CD8-positive, alpha-beta memory T cell (primary cell): ENCODE results near the gene CAND2. TPM values are rescaled to one million over a fixed set of nuclear protein-coding genes. Genes with fewer than 3 reads are reported as not detected.
"Not testable (repeated sequence)": the region's sequence is repeated elsewhere in the genome, so short reads cannot be mapped to it uniquely, and the experiment has no call there.

Experiments
- CTCF ChIA-PET: fragments of 350-600 bp; sonication (Branson Sonifier 250); formaldehyde crosslinking; loops from one replicate; lab custom pipeline; 2021; ENCODE audit warnings: antibody characterized with exemption; lab: Charles Lee
- POLR2A ChIA-PET: fragments of 350-600 bp; sonication (Branson Sonifier 250); formaldehyde crosslinking; loops from one replicate; lab custom pipeline; 2021; ENCODE audit warnings: antibody characterized with exemption; lab: Charles Lee
- DNase-seq, 5 donors: peaks; one replicate each; pipeline versions ENCODE4 v3.0.0 to v3.0.0-alpha.2; 2020 to 2022; ENCODE audit warnings: mixed read lengths in 1 of 5
- H3K27ac ChIP-seq: one replicate; pipeline ENCODE4 v1.7.0; 2013; ENCODE audit warnings: low read depth, mild to moderate bottlenecking, low read length, moderate library complexity
- H3K27me3 ChIP-seq: 2 replicates; pipeline ENCODE4 v1.7.0; 2013; ENCODE audit warnings: low read length, mild to moderate bottlenecking; ENCODE audit not compliant: insufficient read depth, poor library complexity, severe bottlenecking
- H3K36me3 ChIP-seq: 2 replicates; pipeline ENCODE4 v1.7.0; 2013; ENCODE audit warnings: mild to moderate bottlenecking, low read length, moderate library complexity; ENCODE audit not compliant: insufficient read depth
- H3K4me1 ChIP-seq: 2 replicates; pipeline ENCODE4 v1.7.0; 2013; ENCODE audit warnings: mild to moderate bottlenecking, low read length, moderate library complexity; ENCODE audit not compliant: insufficient read depth
- H3K4me3 ChIP-seq: 2 replicates; pipeline ENCODE4 v1.7.0; 2013; ENCODE audit warnings: mild to moderate bottlenecking, low read length
- H3K9me3 ChIP-seq: 2 replicates; pipeline ENCODE4 v1.7.0; 2013; ENCODE audit warnings: mild to moderate bottlenecking, low read length
- H3K27ac Mint-ChIP-seq, 8 donors: one replicate each; pipeline ENCODE4 v1.8.0; 2020 to 2021; ENCODE audit warnings: mixed read lengths in 8 of 8, mild to moderate bottlenecking in 6 of 8, inconsistent platforms in 3 of 8, moderate library complexity in 3 of 8
- H3K27me3 Mint-ChIP-seq, 2 donors: one replicate each; pipeline ENCODE4 v1.8.0; 2020 to 2021; ENCODE audit warnings: mixed read lengths in 2 of 2, mild to moderate bottlenecking in 1 of 2, moderate library complexity in 1 of 2
- H3K36me3 Mint-ChIP-seq, 3 donors: one replicate each; pipeline ENCODE4 v1.8.0; 2020 to 2021; ENCODE audit warnings: mixed read lengths in 3 of 3, inconsistent platforms in 1 of 3, mild to moderate bottlenecking in 1 of 3
- H3K4me1 Mint-ChIP-seq, 3 donors: one replicate each; pipeline ENCODE4 v1.8.0; 2020 to 2021; ENCODE audit warnings: mixed read lengths in 3 of 3, inconsistent platforms in 1 of 3, mild to moderate bottlenecking in 1 of 3
- H3K4me3 Mint-ChIP-seq, 7 donors: one replicate each; pipeline ENCODE4 v1.8.0; 2020 to 2021; ENCODE audit warnings: mixed read lengths in 7 of 7, mild to moderate bottlenecking in 6 of 7, moderate library complexity in 4 of 7, inconsistent platforms in 2 of 7
- H3K9me3 Mint-ChIP-seq, 5 donors: one replicate each; pipeline ENCODE4 v1.8.0; 2020 to 2022; ENCODE audit warnings: mixed read lengths in 5 of 5, mild to moderate bottlenecking in 3 of 5, moderate library complexity in 2 of 5, inconsistent platforms in 1 of 5
- polyA plus RNA-seq: library from polyadenylated mRNA; unstranded; fragments of 300-500 nt; fragmentation: Illumina TruSeq; gene quantifications from one replicate; pipeline ENCODE4 v1.2.3, GENCODE V29; 2021
- total RNA-seq, 2 experiments: library from RNA; stranded (reverse); gene quantifications; one replicate each; pipeline ENCODE4 v1.2.3, GENCODE V29; 2021

Gene CAND2
- total and polyA plus RNA-seq, 3 experiments from 2014 or later = 1.0 to 2.1 (median 1.1) TPM

- ChIA-PET CTCF (interaction anchor here (0.6 kb wide), 1 partner anchor 11 kb away, joined by 3 read pairs; the partner anchor contains the start of gene CAND2), POLR2A (no interaction called here)
- Mint-ChIP-seq H3K9me3 (no peaks in the 10 kb centered on the region), H3K36me3 (no peaks in the 10 kb centered on the region), H3K27ac (no peak overlapping the region), H3K4me3 (no peak overlapping the region), H3K4me1 (peaks cover 0 to 4% (median 0%) of the 10 kb centered on the region in 3 donors), H3K27me3 (peaks cover 6 to 49% of the 10 kb centered on the region in 2 donors)
- no peak overlapping the region for H3K4me3 ChIP-seq
- H3K27me3 ChIP-seq = no peaks in the 10 kb centered on the region
- no peaks in the 10 kb centered on the region for H3K4me1 ChIP-seq
- no peak overlapping the region for H3K27ac ChIP-seq
- no peaks in the 10 kb centered on the region for H3K36me3 ChIP-seq
- DNase-seq = no peak
- H3K9me3 ChIP-seq = no peaks in the 10 kb centered on the region
Measured at GRCh38 chr3:12785096-12785495, 11.4 kb upstream of the CAND2 start.

GRCh38 chr3:12787346-12787745 lies 9.1 kb upstream of the CAND2 start:
- not testable (repeated sequence) for H3K4me3 Mint-ChIP-seq, H3K4me3 ChIP-seq

GRCh38 chr3:12787967-12788690 lies 8.4 kb upstream of the CAND2 start:
- POLR2A ChIA-PET, H3K9me3 Mint-ChIP-seq, H3K4me1 Mint-ChIP-seq, H3K36me3 Mint-ChIP-seq, H3K27ac Mint-ChIP-seq, H3K27me3 ChIP-seq, H3K27ac ChIP-seq, H3K4me3 ChIP-seq, H3K9me3 ChIP-seq, H3K36me3 ChIP-seq, H3K4me1 ChIP-seq, H3K4me3 Mint-ChIP-seq, DNase-seq: not testable (repeated sequence)
- peaks cover 1 to 28% of the 10 kb centered on the region in 2 donors for H3K27me3 Mint-ChIP-seq
- CTCF ChIA-PET = interaction anchor here (0.9 to 4.1 kb wide), 21 partner anchors 9 to 112 kb away, joined by 3 to 58 read pairs (median 4); partner anchors contain the start of genes CAND2 and RPL32

More at GRCh38 chr3:12787346-12787745, 9.1 kb upstream of the CAND2 start:
- H3K9me3 Mint-ChIP-seq, H3K4me1 Mint-ChIP-seq, H3K36me3 ChIP-seq, H3K4me1 ChIP-seq, H3K27ac ChIP-seq, H3K27me3 ChIP-seq, POLR2A ChIA-PET, H3K36me3 Mint-ChIP-seq, H3K27ac Mint-ChIP-seq, H3K9me3 ChIP-seq: not testable (repeated sequence)
- DNase-seq = peak in 4 of 5 donors; percentile 36 to 82 (median 45)
- CTCF ChIA-PET = interaction anchor here (0.9 to 4.1 kb wide), 21 partner anchors 9 to 252 kb away, joined by 3 to 58 read pairs (median 4); partner anchors contain the start of genes CAND2 and RPL32
- peaks cover 6 to 35% of the 10 kb centered on the region in 2 donors for H3K27me3 Mint-ChIP-seq

- CTCF ChIA-PET = interaction anchor here (1.1 to 1.8 kb wide), 4 partner anchors 11 to 100 kb away, joined by 3 to 8 read pairs (median 4); partner anchors contain the start of gene RPL32
Measured at GRCh38 chr3:12791430-12791829, 5.0 kb upstream of the CAND2 start.

GRCh38 chr3:12793701-12794100 lies 2.8 kb upstream of the CAND2 start:
- ChIA-PET CTCF (interaction anchor here (4.4 kb wide), 1 partner anchor 17 kb away, joined by 29 read pairs; no protein-coding TSS in a partner anchor), POLR2A (no interaction called here)
- H3K4me3 ChIP-seq = no peak overlapping the region
- no peaks in the 10 kb centered on the region for H3K36me3 ChIP-seq
- Mint-ChIP-seq H3K27me3 (peaks cover 9 to 19% of the 10 kb centered on the region in 2 donors), H3K9me3 (peaks cover 0 to 2% (median 0%) of the 10 kb centered on the region in 5 donors), H3K4me3 (no peak overlapping the region), H3K4me1 (peaks cover 8 to 23% (median 8%) of the 10 kb centered on the region in 3 donors), H3K27ac (no peak overlapping the region), H3K36me3 (no peaks in the 10 kb centered on the region)
- H3K9me3 ChIP-seq = no peaks in the 10 kb centered on the region
- DNase-seq = no peak
- H3K27ac ChIP-seq = no peak overlapping the region
- H3K27me3 ChIP-seq = peaks cover 5% of the 10 kb centered on the region
- H3K4me1 ChIP-seq = peaks cover 6% of the 10 kb centered on the region

More at GRCh38 chr3:12791430-12791829, 5.0 kb upstream of the CAND2 start:
- H3K9me3 Mint-ChIP-seq = peaks cover 0 to 2% (median 0%) of the 10 kb centered on the region in 5 donors
- Histone ChIP-seq H3K4me3 (no peak overlapping the region), H3K27me3 (peaks cover 5% of the 10 kb centered on the region), H3K4me1 (peaks cover 6% of the 10 kb centered on the region), H3K36me3 (no peaks in the 10 kb centered on the region), H3K9me3 (no peaks in the 10 kb centered on the region), H3K27ac (no peak overlapping the region)
- no peak overlapping the region for H3K27ac Mint-ChIP-seq
- DNase-seq = no peak
- H3K4me1 Mint-ChIP-seq = peaks cover 2 to 8% (median 8%) of the 10 kb centered on the region in 3 donors
- POLR2A ChIA-PET = no interaction called here
- no peaks in the 10 kb centered on the region for H3K36me3 Mint-ChIP-seq
- H3K27me3 Mint-ChIP-seq = peaks cover 5 to 19% of the 10 kb centered on the region in 2 donors
- H3K4me3 Mint-ChIP-seq = no peak overlapping the region

GRCh38 chr3:12797124-12797891 lies 828 bp downstream of the CAND2 start:
- no peaks in the 10 kb centered on the region for H3K36me3 ChIP-seq
- Mint-ChIP-seq H3K27me3 (peaks cover 11 to 19% of the 10 kb centered on the region in 2 donors), H3K4me1 (peaks cover 8 to 23% (median 8%) of the 10 kb centered on the region in 3 donors), H3K27ac (peak overlapping the region in 5 of 8 donors; percentile 17 to 82 (median 63)), H3K36me3 (no peaks in the 10 kb centered on the region), H3K4me3 (peak overlapping the region in 6 of 7 donors; percentile 65 to 90 (median 85)), H3K9me3 (peaks cover 0 to 2% (median 0%) of the 10 kb centered on the region in 5 donors)
- ChIA-PET CTCF (interaction anchor here (1.6 to 4.7 kb wide), 4 partner anchors 10 to 44 kb away, joined by 4 to 38 read pairs (median 21); partner anchors contain the start of gene RPL32), POLR2A (interaction anchor here (1.5 to 1.9 kb wide), 2 partner anchors 13 to 44 kb away, joined by 5 to 10 read pairs; partner anchors contain the start of gene RPL32)
- H3K4me3 ChIP-seq = no peak overlapping the region
- no peaks in the 10 kb centered on the region for H3K9me3 ChIP-seq
- peaks cover 5% of the 10 kb centered on the region for H3K27me3 ChIP-seq
- peaks cover 6% of the 10 kb centered on the region for H3K4me1 ChIP-seq
- no peak overlapping the region for H3K27ac ChIP-seq
- DNase-seq = no peak

GRCh38 chr3:12797892-12798558 lies 1.5 kb downstream of the CAND2 start:
- peaks cover 8 to 23% (median 8%) of the 10 kb centered on the region in 3 donors for H3K4me1 Mint-ChIP-seq
- DNase-seq = no peak
- ChIA-PET POLR2A (interaction anchor here (1.4 kb wide), 1 partner anchor 12 kb away, joined by 4 read pairs; no protein-coding TSS in a partner anchor), CTCF (interaction anchor here (2.9 to 4.7 kb wide), 4 partner anchors 10 to 43 kb away, joined by 13 to 38 read pairs (median 25); partner anchors contain the start of gene RPL32)
- no peak overlapping the region for H3K27ac ChIP-seq
- H3K36me3 Mint-ChIP-seq = no peaks in the 10 kb centered on the region
- no peak overlapping the region for H3K4me3 ChIP-seq
- H3K9me3 Mint-ChIP-seq = peaks cover 0 to 2% (median 0%) of the 10 kb centered on the region in 5 donors
- no peaks in the 10 kb centered on the region for H3K9me3 ChIP-seq
- peaks cover 6% of the 10 kb centered on the region for H3K4me1 ChIP-seq
- H3K4me3 Mint-ChIP-seq = peak overlapping the region; percentile 19 to 86 (median 66)
- H3K27me3 Mint-ChIP-seq = peaks cover 11 to 19% of the 10 kb centered on the region in 2 donors
- peaks cover 5% of the 10 kb centered on the region for H3K27me3 ChIP-seq
- peak overlapping the region in 6 of 8 donors; percentile 1 to 76 (median 13) for H3K27ac Mint-ChIP-seq
- H3K36me3 ChIP-seq = no peaks in the 10 kb centered on the region
